Neural progenitor cell (in vitro differentiated cells): ENCODE measurements around the gene MRPL19.

ENCODE experiments used
- CTCF ChIP-seq: fragments of 200-600 bp; sonication (generic); IDR thresholded peaks from 2 replicates; pipeline ENCODE4 v1.5.1; 2017; ENCODE audit warnings: antibody characterized with exemption, mild to moderate bottlenecking
- EZH2 ChIP-seq: fragments of 200-600 bp; sonication (generic); IDR thresholded peaks from 2 replicates; pipeline ENCODE4 v1.6.1; 2017; ENCODE audit warnings: antibody characterized with exemption, mild to moderate bottlenecking, moderate library complexity

GRCh38 chr2:75607988-75608683 is 38.4 kb upstream of the MRPL19 start:
- no peak for TF ChIP-seq CTCF
- TF ChIP-seq EZH2 = no peak
